ENCODE measurements around the gene MS4A12. TPM values are rescaled to one million over a fixed set of nuclear protein-coding genes. Genes with fewer than 3 reads are reported as not detected.

Gene MS4A12
- total RNA-seq, 1 experiment from 2014 or later = not detected

- no peak for DNase-seq (ENCODE audit: low spot score)
- no peak for ATAC-seq
- H3K4me3 Mint-ChIP-seq = no peak overlapping the region
- H3K27me3 Mint-ChIP-seq (ENCODE audit: low read depth) = peaks cover 5% of the 10 kb centered on the region
- ChIA-PET POLR2A (no interaction called here), CTCF (no interaction called here)
- peaks cover 12% of the 10 kb centered on the region for H3K9me3 Mint-ChIP-seq
- H3K4me1 Mint-ChIP-seq = peaks cover 2% of the 10 kb centered on the region; the same call in 1 of the 2 replicates
- peaks cover 11% of the 10 kb centered on the region for H3K36me3 Mint-ChIP-seq
- H3K27ac Mint-ChIP-seq = no peak overlapping the region
- TF ChIP-seq, protein P1, sequence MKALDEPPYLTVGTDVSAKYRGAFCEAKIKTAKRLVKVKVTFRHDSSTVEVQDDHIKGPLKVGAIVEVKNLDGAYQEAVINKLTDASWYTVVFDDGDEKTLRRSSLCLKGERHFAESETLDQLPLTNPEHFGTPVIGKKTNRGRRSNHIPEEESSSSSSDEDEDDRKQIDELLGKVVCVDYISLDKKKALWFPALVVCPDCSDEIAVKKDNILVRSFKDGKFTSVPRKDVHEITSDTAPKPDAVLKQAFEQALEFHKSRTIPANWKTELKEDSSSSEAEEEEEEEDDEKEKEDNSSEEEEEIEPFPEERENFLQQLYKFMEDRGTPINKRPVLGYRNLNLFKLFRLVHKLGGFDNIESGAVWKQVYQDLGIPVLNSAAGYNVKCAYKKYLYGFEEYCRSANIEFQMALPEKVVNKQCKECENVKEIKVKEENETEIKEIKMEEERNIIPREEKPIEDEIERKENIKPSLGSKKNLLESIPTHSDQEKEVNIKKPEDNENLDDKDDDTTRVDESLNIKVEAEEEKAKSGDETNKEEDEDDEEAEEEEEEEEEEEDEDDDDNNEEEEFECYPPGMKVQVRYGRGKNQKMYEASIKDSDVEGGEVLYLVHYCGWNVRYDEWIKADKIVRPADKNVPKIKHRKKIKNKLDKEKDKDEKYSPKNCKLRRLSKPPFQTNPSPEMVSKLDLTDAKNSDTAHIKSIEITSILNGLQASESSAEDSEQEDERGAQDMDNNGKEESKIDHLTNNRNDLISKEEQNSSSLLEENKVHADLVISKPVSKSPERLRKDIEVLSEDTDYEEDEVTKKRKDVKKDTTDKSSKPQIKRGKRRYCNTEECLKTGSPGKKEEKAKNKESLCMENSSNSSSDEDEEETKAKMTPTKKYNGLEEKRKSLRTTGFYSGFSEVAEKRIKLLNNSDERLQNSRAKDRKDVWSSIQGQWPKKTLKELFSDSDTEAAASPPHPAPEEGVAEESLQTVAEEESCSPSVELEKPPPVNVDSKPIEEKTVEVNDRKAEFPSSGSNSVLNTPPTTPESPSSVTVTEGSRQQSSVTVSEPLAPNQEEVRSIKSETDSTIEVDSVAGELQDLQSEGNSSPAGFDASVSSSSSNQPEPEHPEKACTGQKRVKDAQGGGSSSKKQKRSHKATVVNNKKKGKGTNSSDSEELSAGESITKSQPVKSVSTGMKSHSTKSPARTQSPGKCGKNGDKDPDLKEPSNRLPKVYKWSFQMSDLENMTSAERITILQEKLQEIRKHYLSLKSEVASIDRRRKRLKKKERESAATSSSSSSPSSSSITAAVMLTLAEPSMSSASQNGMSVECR (CRISPR knock-in tag; IDR thresholded peaks at IDR 0.05; ENCODE audit: borderline replicate concordance) = no peak
- TF ChIP-seq, protein P2, sequence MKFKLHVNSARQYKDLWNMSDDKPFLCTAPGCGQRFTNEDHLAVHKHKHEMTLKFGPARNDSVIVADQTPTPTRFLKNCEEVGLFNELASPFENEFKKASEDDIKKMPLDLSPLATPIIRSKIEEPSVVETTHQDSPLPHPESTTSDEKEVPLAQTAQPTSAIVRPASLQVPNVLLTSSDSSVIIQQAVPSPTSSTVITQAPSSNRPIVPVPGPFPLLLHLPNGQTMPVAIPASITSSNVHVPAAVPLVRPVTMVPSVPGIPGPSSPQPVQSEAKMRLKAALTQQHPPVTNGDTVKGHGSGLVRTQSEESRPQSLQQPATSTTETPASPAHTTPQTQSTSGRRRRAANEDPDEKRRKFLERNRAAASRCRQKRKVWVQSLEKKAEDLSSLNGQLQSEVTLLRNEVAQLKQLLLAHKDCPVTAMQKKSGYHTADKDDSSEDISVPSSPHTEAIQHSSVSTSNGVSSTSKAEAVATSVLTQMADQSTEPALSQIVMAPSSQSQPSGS (CRISPR knock-in tag; IDR thresholded peaks at IDR 0.05; ENCODE audit: borderline replicate concordance, low read depth) = no peak
- TF ChIP-seq, protein P3, sequence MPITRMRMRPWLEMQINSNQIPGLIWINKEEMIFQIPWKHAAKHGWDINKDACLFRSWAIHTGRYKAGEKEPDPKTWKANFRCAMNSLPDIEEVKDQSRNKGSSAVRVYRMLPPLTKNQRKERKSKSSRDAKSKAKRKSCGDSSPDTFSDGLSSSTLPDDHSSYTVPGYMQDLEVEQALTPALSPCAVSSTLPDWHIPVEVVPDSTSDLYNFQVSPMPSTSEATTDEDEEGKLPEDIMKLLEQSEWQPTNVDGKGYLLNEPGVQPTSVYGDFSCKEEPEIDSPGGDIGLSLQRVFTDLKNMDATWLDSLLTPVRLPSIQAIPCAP (CRISPR knock-in tag; IDR thresholded peaks at IDR 0.05) = no peak
- TF ChIP-seq, protein P4, sequence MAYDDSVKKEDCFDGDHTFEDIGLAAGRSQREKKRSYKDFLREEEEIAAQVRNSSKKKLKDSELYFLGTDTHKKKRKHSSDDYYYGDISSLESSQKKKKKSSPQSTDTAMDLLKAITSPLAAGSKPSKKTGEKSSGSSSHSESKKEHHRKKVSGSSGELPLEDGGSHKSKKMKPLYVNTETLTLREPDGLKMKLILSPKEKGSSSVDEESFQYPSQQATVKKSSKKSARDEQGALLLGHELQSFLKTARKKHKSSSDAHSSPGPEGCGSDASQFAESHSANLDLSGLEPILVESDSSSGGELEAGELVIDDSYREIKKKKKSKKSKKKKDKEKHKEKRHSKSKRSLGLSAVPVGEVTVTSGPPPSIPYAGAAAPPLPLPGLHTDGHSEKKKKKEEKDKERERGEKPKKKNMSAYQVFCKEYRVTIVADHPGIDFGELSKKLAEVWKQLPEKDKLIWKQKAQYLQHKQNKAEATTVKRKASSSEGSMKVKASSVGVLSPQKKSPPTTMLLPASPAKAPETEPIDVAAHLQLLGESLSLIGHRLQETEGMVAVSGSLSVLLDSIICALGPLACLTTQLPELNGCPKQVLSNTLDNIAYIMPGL (CRISPR knock-in tag; IDR thresholded peaks at IDR 0.05) = no peak
- TF ChIP-seq ZNF416 (CRISPR knock-in tag; IDR thresholded peaks at IDR 0.05) (no peak), CREM (CRISPR knock-in tag; IDR thresholded peaks at IDR 0.05) (no peak), TEAD1 (CRISPR knock-in tag; IDR thresholded peaks at IDR 0.05) (no peak), E2F1 (CRISPR knock-in tag; IDR thresholded peaks at IDR 0.05) (no peak), RELA (CRISPR knock-in tag; IDR thresholded peaks at IDR 0.05; ENCODE audit: borderline replicate concordance) (no peak), EMX1 (CRISPR knock-in tag; IDR thresholded peaks at IDR 0.05) (no peak), E2F4 (CRISPR knock-in tag; IDR thresholded peaks at IDR 0.05; ENCODE audit: borderline replicate concordance, low read depth) (no peak), OVOL2 (CRISPR knock-in tag; IDR thresholded peaks at IDR 0.05; ENCODE audit: borderline replicate concordance) (no peak), ERG (CRISPR knock-in tag; IDR thresholded peaks at IDR 0.05) (no peak), ZSCAN18 (CRISPR knock-in tag; IDR thresholded peaks at IDR 0.05) (no peak), ZNF425 (CRISPR knock-in tag; conservative IDR thresholded peaks at IDR 0.05) (no peak)
- TF ChIP-seq, protein P5, sequence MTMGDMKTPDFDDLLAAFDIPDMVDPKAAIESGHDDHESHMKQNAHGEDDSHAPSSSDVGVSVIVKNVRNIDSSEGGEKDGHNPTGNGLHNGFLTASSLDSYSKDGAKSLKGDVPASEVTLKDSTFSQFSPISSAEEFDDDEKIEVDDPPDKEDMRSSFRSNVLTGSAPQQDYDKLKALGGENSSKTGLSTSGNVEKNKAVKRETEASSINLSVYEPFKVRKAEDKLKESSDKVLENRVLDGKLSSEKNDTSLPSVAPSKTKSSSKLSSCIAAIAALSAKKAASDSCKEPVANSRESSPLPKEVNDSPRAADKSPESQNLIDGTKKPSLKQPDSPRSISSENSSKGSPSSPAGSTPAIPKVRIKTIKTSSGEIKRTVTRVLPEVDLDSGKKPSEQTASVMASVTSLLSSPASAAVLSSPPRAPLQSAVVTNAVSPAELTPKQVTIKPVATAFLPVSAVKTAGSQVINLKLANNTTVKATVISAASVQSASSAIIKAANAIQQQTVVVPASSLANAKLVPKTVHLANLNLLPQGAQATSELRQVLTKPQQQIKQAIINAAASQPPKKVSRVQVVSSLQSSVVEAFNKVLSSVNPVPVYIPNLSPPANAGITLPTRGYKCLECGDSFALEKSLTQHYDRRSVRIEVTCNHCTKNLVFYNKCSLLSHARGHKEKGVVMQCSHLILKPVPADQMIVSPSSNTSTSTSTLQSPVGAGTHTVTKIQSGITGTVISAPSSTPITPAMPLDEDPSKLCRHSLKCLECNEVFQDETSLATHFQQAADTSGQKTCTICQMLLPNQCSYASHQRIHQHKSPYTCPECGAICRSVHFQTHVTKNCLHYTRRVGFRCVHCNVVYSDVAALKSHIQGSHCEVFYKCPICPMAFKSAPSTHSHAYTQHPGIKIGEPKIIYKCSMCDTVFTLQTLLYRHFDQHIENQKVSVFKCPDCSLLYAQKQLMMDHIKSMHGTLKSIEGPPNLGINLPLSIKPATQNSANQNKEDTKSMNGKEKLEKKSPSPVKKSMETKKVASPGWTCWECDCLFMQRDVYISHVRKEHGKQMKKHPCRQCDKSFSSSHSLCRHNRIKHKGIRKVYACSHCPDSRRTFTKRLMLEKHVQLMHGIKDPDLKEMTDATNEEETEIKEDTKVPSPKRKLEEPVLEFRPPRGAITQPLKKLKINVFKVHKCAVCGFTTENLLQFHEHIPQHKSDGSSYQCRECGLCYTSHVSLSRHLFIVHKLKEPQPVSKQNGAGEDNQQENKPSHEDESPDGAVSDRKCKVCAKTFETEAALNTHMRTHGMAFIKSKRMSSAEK (CRISPR knock-in tag; IDR thresholded peaks at IDR 0.05; ENCODE audit: borderline replicate concordance) = no peak
Measured at GRCh38 chr11:60454212-60454611, 38.4 kb upstream of the MS4A12 start.
